Kidney (tissue), 14 donors: ENCODE data around the gene MRPS34. TPM values are rescaled to one million over a fixed set of nuclear protein-coding genes. Genes with fewer than 3 reads are reported as not detected.

Source experiments
- DNase-seq, 5 donors: peaks; one replicate each; pipeline ENCODE4 v3.0.0-alpha.2; 2013 to 2020
- FAIRE-seq: peaks from 2 replicates; lab custom pipeline; 2012; peaks lifted over from hg19 to GRCh38; lab: Jason Lieb, UNC
- H3K27ac ChIP-seq, 2 donors: one replicate each; pipeline ENCODE4 v1.7.0; 2013; ENCODE audit warnings: low read depth in 2 of 2, low read length in 2 of 2, inconsistent platforms in 1 of 2
- H3K27me3 ChIP-seq: one replicate; pipeline ENCODE4 v1.7.1; 2013; ENCODE audit warnings: low read length, inconsistent platforms; ENCODE audit not compliant: control insufficient read depth, insufficient read depth
- H3K36me3 ChIP-seq, 3 donors: one replicate each; pipeline versions ENCODE4 v1.7.0 to v1.7.1; 2013; ENCODE audit warnings: low read length in 3 of 3, control low read depth in 1 of 3, inconsistent platforms in 1 of 3; ENCODE audit not compliant: insufficient read depth in 3 of 3, control insufficient read depth in 2 of 3
- H3K4me1 ChIP-seq, 3 donors: one replicate each; pipeline versions ENCODE4 v1.7.0 to v1.7.1; 2013; ENCODE audit warnings: low read length in 3 of 3, inconsistent platforms in 1 of 3, low read depth in 1 of 3; ENCODE audit not compliant: control insufficient read depth in 2 of 3, insufficient read depth in 2 of 3
- H3K4me3 ChIP-seq, 3 donors: one replicate each; pipeline versions ENCODE4 v1.7.0 to v1.8.1; 2013; ENCODE audit warnings: low read length in 3 of 3, control low read depth in 1 of 3, inconsistent platforms in 1 of 3
- H3K9ac ChIP-seq, 3 donors: one replicate each; pipeline versions ENCODE4 v1.7.0 to v1.7.1; 2013; ENCODE audit warnings: low read length in 3 of 3, control low read depth in 1 of 3, inconsistent platforms in 1 of 3
- H3K9me3 ChIP-seq, 3 donors: one replicate each; pipeline versions ENCODE4 v1.7.0 to v1.7.1; 2013; ENCODE audit warnings: low read length in 3 of 3, control low read depth in 1 of 3, inconsistent platforms in 1 of 3; ENCODE audit not compliant: control insufficient read depth in 2 of 3, insufficient read depth in 1 of 3
- CTCF ChIP-seq: IDR thresholded peaks from 3 replicates; pipeline ENCODE4 v1.5.1; 2012; ENCODE audit warnings: mild to moderate bottlenecking, moderate library complexity, borderline replicate concordance; ENCODE audit not compliant: insufficient read depth; ENCODE audit errors: extremely low read depth
- intact Hi-C: fragments of 100-400 bp; cut with DNase I; formaldehyde crosslinking; loops from one replicate; pipeline ENCODE4 v1.11.1; 2022
- polyA plus RNA-seq: library from polyadenylated mRNA; stranded (reverse); fragments of 350-450 nt; fragmentation: Illumina TruSeq; extraction: RNeasy Lipid Tissue Mini Kit (QIAGEN cat#74804); gene quantifications from one replicate; pipeline ENCODE4 v1.2.3, GENCODE V29; 2014; ENCODE audit warnings: low read depth, low replicate concordance; ENCODE audit not compliant: insufficient read depth
- total RNA-seq: library from RNA; stranded (reverse); fragmentation: NEBNext Ultra II Directional; extraction: Animal tissue kit (Norgen Biotek cat#: 25700); gene quantifications from one replicate; pipeline ENCODE4 v1.2.1, GENCODE V29; 2021
- donor health status: control.
- donor health status: control.
- donor health status: control.
- donor health status: control.
- donor health status: control.
- donor health status: DM: yes; HTN: yes; CAD: no.
- donor health status: Normal renal cell carcinoma (clear cell type).

Gene MRPS34
- total and polyA plus RNA-seq, 2 donors from 2014 or later = 61.7 to 187 TPM

- Histone ChIP-seq H3K4me3 (no peak overlapping the region), H3K9me3 (no peaks in the 10 kb centered on the region), H3K4me1 (peaks cover 0 to 8% (median 5%) of the 10 kb centered on the region in 3 donors), H3K27me3 (no peaks in the 10 kb centered on the region), H3K9ac (no peak overlapping the region), H3K36me3 (no peaks in the 10 kb centered on the region), H3K27ac (no peak overlapping the region)
- DNase-seq = peak in 2 of 5 donors; percentile 37 to 80
- intact Hi-C loops = no loop called here
- TF ChIP-seq CTCF = no peak
- FAIRE-seq = no peak
Observed at GRCh38 chr16:1786242-1787055, 13.5 kb upstream of the MRPS34 start.

- DNase-seq (peak in 1 of 5 donors; percentile 69), FAIRE-seq (no peak)
- no peaks in the 10 kb centered on the region for H3K9me3 ChIP-seq
- no peak overlapping the region for H3K27ac ChIP-seq
- H3K4me3 ChIP-seq = no peak overlapping the region
- intact Hi-C loops = no loop called here
- no peak for TF ChIP-seq CTCF
- H3K9ac ChIP-seq = no peak overlapping the region
- H3K4me1 ChIP-seq = peaks cover 0 to 14% (median 12%) of the 10 kb centered on the region in 3 donors
- H3K27me3 ChIP-seq = no peaks in the 10 kb centered on the region
- peaks cover 0 to 2% (median 0%) of the 10 kb centered on the region in 3 donors for H3K36me3 ChIP-seq
Observed at GRCh38 chr16:1785846-1786170, 12.9 kb upstream of the MRPS34 start.

GRCh38 chr16:1784977-1785845, 12.3 kb upstream of the MRPS34 start:
- H3K9me3 ChIP-seq = no peaks in the 10 kb centered on the region
- FAIRE-seq = no peak
- peaks cover 0 to 14% (median 12%) of the 10 kb centered on the region in 3 donors for H3K4me1 ChIP-seq
- intact Hi-C loops = no loop called here
- no peak overlapping the region for H3K9ac ChIP-seq
- DNase-seq = no peak
- no peak overlapping the region for H3K4me3 ChIP-seq
- no peak overlapping the region for H3K27ac ChIP-seq
- TF ChIP-seq CTCF = no peak
- H3K36me3 ChIP-seq = peaks cover 0 to 2% (median 0%) of the 10 kb centered on the region in 3 donors
- no peaks in the 10 kb centered on the region for H3K27me3 ChIP-seq
